ENCODE measurements around the gene B3GALNT2.

DNA sequence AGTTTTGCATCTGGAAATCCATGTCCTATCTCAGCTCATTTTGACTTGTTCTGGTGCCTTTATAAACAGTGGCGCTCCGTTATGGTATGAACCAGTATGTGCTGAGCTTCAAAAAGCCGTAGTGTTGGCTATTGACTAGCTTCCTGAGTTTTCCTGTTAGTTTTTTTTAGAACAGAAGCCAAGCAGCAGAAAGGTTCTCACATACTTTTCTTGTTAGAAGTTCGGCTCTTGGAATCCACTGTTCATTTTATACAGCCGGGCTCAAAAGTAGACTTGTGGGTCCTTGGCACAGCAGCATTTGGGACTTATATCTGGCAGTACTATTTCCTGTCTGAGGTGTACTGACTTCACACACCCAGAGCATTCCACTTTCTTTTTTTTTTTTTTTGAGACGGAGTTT is 73.3 kb downstream of the B3GALNT2 start:
- TF ChIP-seq, protein P1, sequence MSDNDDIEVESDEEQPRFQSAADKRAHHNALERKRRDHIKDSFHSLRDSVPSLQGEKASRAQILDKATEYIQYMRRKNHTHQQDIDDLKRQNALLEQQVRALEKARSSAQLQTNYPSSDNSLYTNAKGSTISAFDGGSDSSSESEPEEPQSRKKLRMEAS (IDR thresholded peaks at IDR 0.05) = no peak
- TF ChIP-seq EGR1 (IDR thresholded peaks at IDR 0.05; ENCODE audit: borderline replicate concordance, low read depth, low read length) = no peak
- no peak for TF ChIP-seq POLR2A (IDR thresholded peaks at IDR 0.05; ENCODE audit: control extremely low read depth in 1 of 2, low read depth in 2 of 2, low read length in 2 of 2)
- TF ChIP-seq, protein P2, sequence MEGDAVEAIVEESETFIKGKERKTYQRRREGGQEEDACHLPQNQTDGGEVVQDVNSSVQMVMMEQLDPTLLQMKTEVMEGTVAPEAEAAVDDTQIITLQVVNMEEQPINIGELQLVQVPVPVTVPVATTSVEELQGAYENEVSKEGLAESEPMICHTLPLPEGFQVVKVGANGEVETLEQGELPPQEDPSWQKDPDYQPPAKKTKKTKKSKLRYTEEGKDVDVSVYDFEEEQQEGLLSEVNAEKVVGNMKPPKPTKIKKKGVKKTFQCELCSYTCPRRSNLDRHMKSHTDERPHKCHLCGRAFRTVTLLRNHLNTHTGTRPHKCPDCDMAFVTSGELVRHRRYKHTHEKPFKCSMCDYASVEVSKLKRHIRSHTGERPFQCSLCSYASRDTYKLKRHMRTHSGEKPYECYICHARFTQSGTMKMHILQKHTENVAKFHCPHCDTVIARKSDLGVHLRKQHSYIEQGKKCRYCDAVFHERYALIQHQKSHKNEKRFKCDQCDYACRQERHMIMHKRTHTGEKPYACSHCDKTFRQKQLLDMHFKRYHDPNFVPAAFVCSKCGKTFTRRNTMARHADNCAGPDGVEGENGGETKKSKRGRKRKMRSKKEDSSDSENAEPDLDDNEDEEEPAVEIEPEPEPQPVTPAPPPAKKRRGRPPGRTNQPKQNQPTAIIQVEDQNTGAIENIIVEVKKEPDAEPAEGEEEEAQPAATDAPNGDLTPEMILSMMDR (IDR thresholded peaks at IDR 0.05; ENCODE audit: control extremely low read depth in 1 of 3, insufficient read depth in 1 of 3, low read depth in 1 of 3, low read length in 3 of 3) = no peak
- no peak for TF ChIP-seq KDM1A (IDR thresholded peaks at IDR 0.05; ENCODE audit: borderline replicate concordance, low read length)
- no peak for TF ChIP-seq EZH2 (IDR thresholded peaks at IDR 0.05; ENCODE audit: low read depth, low read length, severe bottlenecking)

Data from H1 (cell line).